H1 (cell line): Measurements from ENCODE around the gene MGMT. TPM values are rescaled to one million over a fixed set of nuclear protein-coding genes. Genes with fewer than 3 reads are reported as not detected.

Experiments used
- CTCF ChIA-PET: fragments of 300-600 bp; sonication (Branson Sonifier 250); formaldehyde crosslinking; loops from one replicate; lab custom pipeline; 2021; ENCODE audit not compliant: partially characterized antibody; lab: Charles Lee
- POLR2A ChIA-PET: fragments of 300-600 bp; sonication (Branson Sonifier 250); formaldehyde crosslinking; loops from one replicate; lab custom pipeline; 2021; ENCODE audit warnings: inconsistent platforms; ENCODE audit not compliant: partially characterized antibody; lab: Charles Lee
- DNase-seq, 2 experiments: peaks; one replicate each; pipeline versions ENCODE4 v3.0.0 to v3.0.0-alpha.2; 2010 to 2022; ENCODE audit warnings: low spot score in 2 of 2, low read depth in 1 of 2, mixed read lengths in 1 of 2
- FAIRE-seq: peaks from 2 replicates; lab custom pipeline; 2011; peaks lifted over from hg19 to GRCh38; lab: Jason Lieb, UNC
- H2AFZ ChIP-seq: 2 replicates; pipeline ENCODE4 v1.8.1; 2012; ENCODE audit warnings: low read length, inconsistent platforms
- H2AK5ac ChIP-seq: 2 replicates; pipeline ENCODE4 v1.6.1; 2013; ENCODE audit warnings: low read depth, low read length
- H2BK120ac ChIP-seq: replicated peaks from 2 replicates; pipeline ENCODE3; 2013; ENCODE audit warnings: low read depth, low read length, inconsistent platforms
- H2BK12ac ChIP-seq: 2 replicates; pipeline ENCODE4 v1.6.1; 2013; ENCODE audit warnings: low read depth, low read length
- H2BK15ac ChIP-seq: 2 replicates; pipeline ENCODE4 v1.6.1; 2013; ENCODE audit warnings: low read length
- H2BK20ac ChIP-seq: 2 replicates; pipeline ENCODE4 v1.6.1; 2013; ENCODE audit warnings: low read length
- H2BK5ac ChIP-seq: 2 replicates; pipeline ENCODE4 v1.6.1; 2013; ENCODE audit warnings: low read depth, low read length
- H3K14ac ChIP-seq: 2 replicates; pipeline ENCODE4 v1.6.1; 2013; ENCODE audit warnings: inconsistent platforms; ENCODE audit not compliant: insufficient read length
- H3K18ac ChIP-seq: 2 replicates; pipeline ENCODE4 v1.6.1; 2013; ENCODE audit warnings: low read length; ENCODE audit errors: extremely low read depth
- H3K23ac ChIP-seq: 2 replicates; pipeline ENCODE4 v1.6.1; 2013; ENCODE audit warnings: inconsistent platforms; ENCODE audit not compliant: insufficient read length
- H3K23me2 ChIP-seq: 2 replicates; pipeline ENCODE4 v1.6.1; 2013; ENCODE audit warnings: low read depth, low read length
- H3K27ac ChIP-seq: 2 replicates; pipeline ENCODE4 v1.6.1; 2011; ENCODE audit warnings: low read depth, low read length, inconsistent platforms
- H3K27me3 ChIP-seq, 4 experiments: replicated peaks in 1 of 4; 1 replicate in 1 of 4; 2 replicates in 3 of 4; pipeline versions ENCODE4 v1.6.1 to v1.8.1; 2011 to 2013; ENCODE audit warnings: low read length in 3 of 4, mild to moderate bottlenecking in 3 of 4, inconsistent platforms in 2 of 4, mixed read lengths in 2 of 4, moderate library complexity in 1 of 4; ENCODE audit not compliant: control insufficient read depth in 3 of 4, insufficient read depth in 3 of 4; ENCODE audit errors: extremely low read depth in 1 of 4
- H3K36me3 ChIP-seq, 4 experiments: 2 replicates each; pipeline versions ENCODE4 v1.6.1 to v1.8.1; 2011 to 2013; ENCODE audit warnings: mild to moderate bottlenecking in 4 of 4, low read length in 3 of 4, moderate library complexity in 2 of 4, control low read depth in 1 of 4, inconsistent platforms in 1 of 4; ENCODE audit not compliant: insufficient read depth in 4 of 4, control insufficient read depth in 2 of 4
- H3K4ac ChIP-seq: replicated peaks from 2 replicates; pipeline ENCODE3; 2013; ENCODE audit warnings: low read length, low read depth, mixed read lengths, inconsistent platforms; ENCODE audit not compliant: insufficient read length
- H3K4me1 ChIP-seq, 4 experiments: replicated peaks in 1 of 4; 1 replicate in 1 of 4; 2 replicates in 3 of 4; pipeline versions ENCODE4 v1.6.1 to v1.8.1; 2011 to 2013; ENCODE audit warnings: low read length in 3 of 4, inconsistent platforms in 2 of 4, mixed read lengths in 1 of 4; ENCODE audit not compliant: insufficient read depth in 4 of 4, control insufficient read depth in 3 of 4
- H3K4me2 ChIP-seq, 2 experiments: 2 replicates each; pipeline versions ENCODE4 v1.6.1 to v1.8.1; 2011 to 2013; ENCODE audit warnings: low read depth in 2 of 2, low read length in 2 of 2, control low read depth in 1 of 2, inconsistent platforms in 1 of 2, mild to moderate bottlenecking in 1 of 2; ENCODE audit not compliant: insufficient read depth in 1 of 2
- H3K4me3 ChIP-seq, 4 experiments: fragments of 200-600, 300-600 bp in 1 of 4; sonication (generic), shearing (Covaris generic), sonication (Bioruptor Twin) in 1 of 4; 2 replicates each; pipeline versions ENCODE4 v1.5.1 to v1.8.1; 2011 to 2016; ENCODE audit warnings: low read length in 4 of 4, low read depth in 3 of 4, control low read depth in 2 of 4, inconsistent platforms in 2 of 4, mild to moderate bottlenecking in 2 of 4, mixed read lengths in 1 of 4, moderate library complexity in 1 of 4; ENCODE audit not compliant: insufficient read depth in 2 of 4; ENCODE audit errors: extremely low read depth in 1 of 4
- H3K56ac ChIP-seq: replicated peaks from 2 replicates; pipeline ENCODE3; 2013; ENCODE audit warnings: low read depth, mild to moderate bottlenecking, mixed read lengths, low read length, inconsistent platforms; ENCODE audit not compliant: insufficient read length
- H3K79me1 ChIP-seq: 2 replicates; pipeline ENCODE4 v1.6.1; 2013; ENCODE audit warnings: low read depth, low read length, control low read depth
- H3K79me2 ChIP-seq, 2 experiments: 2 replicates each; pipeline versions ENCODE4 v1.6.1 to v1.8.1; 2012 to 2013; ENCODE audit warnings: low read length in 2 of 2, mild to moderate bottlenecking in 2 of 2, inconsistent platforms in 1 of 2; ENCODE audit not compliant: insufficient read depth in 2 of 2, control insufficient read depth in 1 of 2
- H3K9ac ChIP-seq, 4 experiments: replicated peaks in 1 of 4; 1 replicate in 1 of 4; 2 replicates in 3 of 4; pipeline versions ENCODE4 v1.6.1 to v1.8.1; 2011 to 2013; ENCODE audit warnings: low read depth in 3 of 4, low read length in 3 of 4, control low read depth in 2 of 4, mild to moderate bottlenecking in 2 of 4, moderate library complexity in 2 of 4, inconsistent platforms in 1 of 4; ENCODE audit errors: extremely low read depth in 1 of 4
- H3K9me3 ChIP-seq, 2 experiments: 2 replicates each; pipeline versions ENCODE4 v1.6.1 to v1.8.1; 2012 to 2013; ENCODE audit warnings: mild to moderate bottlenecking in 2 of 2, moderate library complexity in 2 of 2, control low read depth in 1 of 2, inconsistent platforms in 1 of 2, low read depth in 1 of 2, low read length in 1 of 2, mixed read lengths in 1 of 2; ENCODE audit not compliant: insufficient read depth in 2 of 2
- H4K20me1 ChIP-seq, 2 experiments: replicated peaks in 1 of 2; 2 replicates each; pipeline versions ENCODE3 to v1.8.1; 2011 to 2013; ENCODE audit warnings: inconsistent platforms in 2 of 2, low read length in 2 of 2, mild to moderate bottlenecking in 1 of 2; ENCODE audit not compliant: insufficient read depth in 2 of 2, control insufficient read depth in 1 of 2
- H4K5ac ChIP-seq: 2 replicates; pipeline ENCODE4 v1.6.1; 2013; ENCODE audit warnings: low read length, low read depth, mixed read lengths, inconsistent platforms; ENCODE audit not compliant: insufficient read length
- H4K8ac ChIP-seq: 2 replicates; pipeline ENCODE4 v1.8.0; 2013; ENCODE audit warnings: mild to moderate bottlenecking, moderate library complexity, low read length, inconsistent platforms; ENCODE audit not compliant: insufficient read depth; ENCODE audit errors: extremely low read depth
- H4K91ac ChIP-seq: replicated peaks from 2 replicates; pipeline ENCODE3; 2013; ENCODE audit warnings: low read length, mixed read lengths, inconsistent platforms; ENCODE audit not compliant: insufficient read length
- KDM4A ChIP-seq: IDR thresholded peaks from one replicate; pipeline ENCODE4 v1.7.1; 2012; ENCODE audit warnings: low read depth, mild to moderate bottlenecking, moderate library complexity, low read length, inconsistent platforms; ENCODE audit not compliant: severe bottlenecking
- POU5F1 ChIP-seq: IDR thresholded peaks from 2 replicates; pipeline ENCODE4 v1.6.1; 2011; ENCODE audit warnings: low read depth, mild to moderate bottlenecking, low read length, moderate library complexity
- RAD21 ChIP-seq, 2 experiments: IDR thresholded peaks in 1 of 2; conservative IDR thresholded peaks in 1 of 2; 2 replicates each; pipeline ENCODE4 v1.6.1; 2011; ENCODE audit warnings: low read depth in 2 of 2, low read length in 2 of 2, improper control_type of control experiment in 1 of 2, inconsistent platforms in 1 of 2, mild to moderate bottlenecking in 1 of 2, moderate library complexity in 1 of 2
- SP4 ChIP-seq: IDR thresholded peaks from 2 replicates; pipeline ENCODE4 v1.6.1; 2012; ENCODE audit warnings: low read length, inconsistent platforms
- TAF7 ChIP-seq: optimal IDR thresholded peaks from 2 replicates; pipeline ENCODE3; 2011; ENCODE audit warnings: low read depth, mild to moderate bottlenecking, inconsistent platforms, low read length, moderate library complexity, borderline replicate concordance
- WGBS, 2 experiments: shearing (Covaris generic) in 1 of 2; methylation state at CpG; one replicate each; pipeline versions ENCODE4 v1.1.6 to v1.1.7; 2013 to 2015; ENCODE audit warnings: low lambda C conversion rate in 2 of 2, mixed read lengths in 2 of 2, inconsistent platforms in 1 of 2, low coverage in 1 of 2, missing lambda C conversion rate in 1 of 2; ENCODE audit not compliant: insufficient replicate concordance in 2 of 2, insufficient coverage in 1 of 2, insufficient read length in 1 of 2; ENCODE audit errors: extremely low coverage in 1 of 2, missing lambda C conversion rate in 1 of 2; 5-methylcytosine and 5-hydroxymethylcytosine counted together
- polyA plus RNA-seq, 7 experiments: library from polyadenylated mRNA; depleted of rRNA in 3 of 7; stranded (reverse) in 5 of 7; unstranded in 2 of 7; fragments of >200 nt in 5 of 7; fragments of 200-250 nt in 2 of 7; gene quantifications; 1 replicate in 5 of 7; 2 replicates in 1 of 7; 4 replicates in 1 of 7; pipeline versions ENCODE4 v1.2.1 to v1.2.3, GENCODE V29; 2011 to 2013; ENCODE audit warnings: missing spikeins in 2 of 7, mixed read lengths in 2 of 7
- total RNA-seq: library from RNA; stranded (reverse); fragmentation: NEBNext Ultra II Directional; extraction: Animal tissue kit (Norgen Biotek cat#: 25700); gene quantifications from 2 replicates; pipeline ENCODE4 v1.2.1, GENCODE V29; 2021

The MGMT gene
- total and polyA plus RNA-seq, 2 of the 8 experiments (the other 6 are each of a cell fraction or from before 2014, with no cell fraction given), result 9.9 to 10.7 TPM

- no peaks in the 10 kb centered on the region for H3K27me3 ChIP-seq
- no peak overlapping the region for H2AK5ac ChIP-seq
- no peak overlapping the region for H3K18ac ChIP-seq
- no peaks in the 10 kb centered on the region for H3K79me1 ChIP-seq
- H3K79me2 ChIP-seq, result no peaks in the 10 kb centered on the region
- no peak overlapping the region for H3K9ac ChIP-seq
- no peak overlapping the region for H4K91ac ChIP-seq
- WGBS, 2 experiments, result 95% methylated on average over 9 of the region's 9 CpGs; no CpG with 5 or more reads in 1 of the 2 experiments
- no peaks in the 10 kb centered on the region for H4K20me1 ChIP-seq
- H3K23ac ChIP-seq, result no peak overlapping the region
- H2BK12ac ChIP-seq, result no peak overlapping the region
- no peak for FAIRE-seq
- no peak overlapping the region for H2BK120ac ChIP-seq
- H2BK5ac ChIP-seq, result no peak overlapping the region
- no peak overlapping the region for H3K27ac ChIP-seq
- no peak overlapping the region for H3K4ac ChIP-seq
- H4K8ac ChIP-seq, result no peak overlapping the region
- DNase-seq, result no peak
- H3K9me3 ChIP-seq, result peaks cover 5 to 15% of the 10 kb centered on the region in 2 experiments; a peak in 2 of 4 replicates
- no peak overlapping the region for H2AFZ ChIP-seq
- no peaks in the 10 kb centered on the region for H3K36me3 ChIP-seq
- H3K4me1 ChIP-seq, result no peaks in the 10 kb centered on the region
- H3K23me2 ChIP-seq, result no peaks in the 10 kb centered on the region
- no peak overlapping the region for H2BK15ac ChIP-seq
- ChIA-PET POLR2A (no interaction called here), CTCF (no interaction called here)
- no peak overlapping the region for H3K14ac ChIP-seq
- no peak overlapping the region for H2BK20ac ChIP-seq
- H4K5ac ChIP-seq, result no peak overlapping the region
- H3K4me2 ChIP-seq, result no peak overlapping the region
- no peak overlapping the region for H3K4me3 ChIP-seq
- H3K56ac ChIP-seq, result no peak overlapping the region
- TF ChIP-seq SP4 (no peak), TAF7 (no peak), POU5F1 (no peak), KDM4A (no peak), RAD21 (IDR thresholded peaks at IDR 0.05 in 1 of 2, conservative IDR thresholded peaks at IDR 0.05 in 1 of 2; ENCODE audit: low read depth in 2 of 2, low read length in 2 of 2) (no peak)
Measured at GRCh38 chr10:129809431-129809830, 342.4 kb downstream of the MGMT start.
